CD4-positive, alpha-beta T cell (primary cell): ENCODE measurements around the gene CACNA2D3. TPM values are rescaled to one million over a fixed set of nuclear protein-coding genes. Genes with fewer than 3 reads are reported as not detected.

Experiments
- ATAC-seq: fragments of 200-7000 bp; cut with Tn5 transposase; one replicate; pipeline ENCODE4 v1.10.0; 2022; ENCODE audit warnings: mild to moderate bottlenecking; ENCODE audit not compliant: poor library complexity
- CTCF ChIA-PET: fragments of 350-600 bp; sonication (Branson Sonifier 250); formaldehyde crosslinking; loops from one replicate; lab custom pipeline; 2021; ENCODE audit warnings: antibody characterized with exemption, inconsistent platforms; lab: Charles Lee
- POLR2A ChIA-PET: fragments of 350-600 bp; sonication (Branson Sonifier 250); formaldehyde crosslinking; loops from one replicate; lab custom pipeline; 2021; ENCODE audit warnings: antibody characterized with exemption, inconsistent platforms; lab: Charles Lee
- DNase-seq, 14 experiments: peaks; one replicate each; pipeline ENCODE4 v3.0.0-alpha.2; 2013 to 2020; ENCODE audit warnings: mixed read lengths in 2 of 14
- H3K27ac ChIP-seq, 2 donors: one replicate each; pipeline versions ENCODE4 v1.5.1 to v1.7.0; 2013; ENCODE audit warnings: low read length in 2 of 2, low read depth in 1 of 2, mild to moderate bottlenecking in 1 of 2
- H3K27me3 ChIP-seq, 2 experiments: 1 replicate in 1 of 2; 2 replicates in 1 of 2; pipeline versions ENCODE4 v1.6.1 to v1.7.0; 2013; ENCODE audit warnings: low read length in 2 of 2, control low read depth in 1 of 2, mild to moderate bottlenecking in 1 of 2, moderate library complexity in 1 of 2; ENCODE audit not compliant: insufficient read depth in 2 of 2, control insufficient read depth in 1 of 2
- H3K36me3 ChIP-seq: one replicate; pipeline ENCODE4 v1.6.1; 2013; ENCODE audit warnings: low read length, control low read depth; ENCODE audit not compliant: insufficient read depth
- H3K4me1 ChIP-seq: one replicate; pipeline ENCODE4 v1.6.1; 2013; ENCODE audit warnings: low read length, control low read depth; ENCODE audit not compliant: insufficient read depth
- H3K4me3 ChIP-seq: one replicate; pipeline ENCODE4 v1.5.1; 2013; ENCODE audit warnings: mild to moderate bottlenecking, low read length, moderate library complexity
- H3K9me3 ChIP-seq, 2 experiments: 1 replicate in 1 of 2; 2 replicates in 1 of 2; pipeline versions ENCODE4 v1.6.1 to v1.7.0; 2013; ENCODE audit warnings: low read length in 2 of 2, mild to moderate bottlenecking in 2 of 2, control low read depth in 1 of 2, moderate library complexity in 1 of 2; ENCODE audit not compliant: control insufficient read depth in 1 of 2, insufficient read depth in 1 of 2
- H3K27ac Mint-ChIP-seq: one replicate; pipeline ENCODE4 v1.8.0; 2020; ENCODE audit warnings: mixed read lengths
- H3K27me3 Mint-ChIP-seq: one replicate; pipeline ENCODE4 v1.8.0; 2021; ENCODE audit warnings: mixed read lengths
- H3K36me3 Mint-ChIP-seq: one replicate; pipeline ENCODE4 v1.8.0; 2021; ENCODE audit warnings: low read depth, mixed read lengths
- H3K4me1 Mint-ChIP-seq: one replicate; pipeline ENCODE4 v1.8.0; 2021; ENCODE audit warnings: low read depth, mixed read lengths
- H3K4me3 Mint-ChIP-seq: one replicate; pipeline ENCODE4 v1.8.0; 2020; ENCODE audit warnings: mild to moderate bottlenecking, mixed read lengths
- H3K9me3 Mint-ChIP-seq: one replicate; pipeline ENCODE4 v1.8.0; 2020; ENCODE audit warnings: mixed read lengths
- CTCF ChIP-seq: fragments of 200-600 bp; IDR thresholded peaks from one replicate; pipeline ENCODE4 v1.8.0; 2022; ENCODE audit warnings: antibody characterized with exemption, mild to moderate bottlenecking
- intact Hi-C, 2 experiments: fragments of 100-400 bp; cut with DNase I in 1 of 2; cut with micrococcal nuclease in 1 of 2; formaldehyde crosslinking; loops; one replicate each; pipeline versions ENCODE4 v1.15.1 to v1.9.0; 2023 to 2025; cut with DNase I, micrococcal nuclease
- total RNA-seq, 174 experiments: library from RNA in 2 of 174; stranded (reverse) in 2 of 174; gene quantifications; one replicate each; pipeline ENCODE4 v1.2.3 and lab custom pipeline; 2021 to 2026

Gene CACNA2D3
- total RNA-seq, 2 experiments from 2014 or later = 0.08 TPM; not detected in 1

- ATAC-seq = no peak
- ChIA-PET POLR2A (no interaction called here), CTCF (no interaction called here)
- Histone ChIP-seq H3K4me3 (no peak overlapping the region), H3K27me3 (peaks cover 0 to 2% of the 10 kb centered on the region in 2 experiments), H3K4me1 (no peaks in the 10 kb centered on the region), H3K27ac (no peak overlapping the region), H3K36me3 (no peaks in the 10 kb centered on the region), H3K9me3 (peaks cover 0 to 4% of the 10 kb centered on the region in 2 experiments)
- Mint-ChIP-seq H3K9me3 (peaks cover 4% of the 10 kb centered on the region), H3K4me3 (no peak overlapping the region), H3K27me3 (no peaks in the 10 kb centered on the region), H3K4me1 (no peaks in the 10 kb centered on the region), H3K36me3 (no peaks in the 10 kb centered on the region), H3K27ac (no peak overlapping the region)
- TF ChIP-seq CTCF = no peak
- no peak for DNase-seq
- intact Hi-C loops = no loop called here
These were observed 861.1 kb downstream of the CACNA2D3 start for GRCh38 chr3:54983266-54984099.

- Mint-ChIP-seq H3K27me3 (no peaks in the 10 kb centered on the region), H3K27ac (no peak overlapping the region), H3K4me3 (no peak overlapping the region), H3K36me3 (no peaks in the 10 kb centered on the region), H3K9me3 (no peaks in the 10 kb centered on the region), H3K4me1 (no peaks in the 10 kb centered on the region)
- no peak for TF ChIP-seq CTCF
- intact Hi-C loops = no loop called here
- Histone ChIP-seq H3K4me1 (no peaks in the 10 kb centered on the region), H3K27ac (no peak overlapping the region), H3K9me3 (peaks cover 0 to 4% of the 10 kb centered on the region in 2 experiments), H3K27me3 (peaks cover 0 to 2% of the 10 kb centered on the region in 2 experiments), H3K4me3 (no peak overlapping the region), H3K36me3 (no peaks in the 10 kb centered on the region)
- DNase-seq (no peak), ATAC-seq (no peak)
- ChIA-PET POLR2A (no interaction called here), CTCF (no interaction called here)
These were observed 863.5 kb downstream of the CACNA2D3 start for GRCh38 chr3:54985856-54986255.

- ATAC-seq = no peak
- H3K4me3 ChIP-seq = no peak overlapping the region
These were observed 863.9 kb downstream of the CACNA2D3 start for GRCh38 chr3:54986294-54986693.

More at GRCh38 chr3:54986294-54986693, 863.9 kb downstream of the CACNA2D3 start:
- peaks cover 0 to 2% of the 10 kb centered on the region in 2 experiments for H3K27me3 ChIP-seq
- H3K9me3 ChIP-seq = peaks cover 0 to 4% of the 10 kb centered on the region in 2 experiments
- H3K36me3 ChIP-seq = no peaks in the 10 kb centered on the region
- Mint-ChIP-seq H3K27ac (no peak overlapping the region), H3K4me3 (no peak overlapping the region), H3K36me3 (no peaks in the 10 kb centered on the region), H3K27me3 (no peaks in the 10 kb centered on the region), H3K9me3 (no peaks in the 10 kb centered on the region), H3K4me1 (no peaks in the 10 kb centered on the region)
- POLR2A ChIA-PET = no interaction called here
- intact Hi-C loops = no loop called here
- CTCF ChIA-PET = no interaction called here
- no peaks in the 10 kb centered on the region for H3K4me1 ChIP-seq
- no peak for TF ChIP-seq CTCF
- DNase-seq = peak in 2 of 14 experiments; percentile 16 to 19
- no peak overlapping the region for H3K27ac ChIP-seq
